GF-D8 (cell line): ENCODE measurements around the gene SLC12A3.
"Not testable (repeated sequence)": the region's sequence is repeated elsewhere in the genome, so short reads cannot be mapped to it uniquely, and the experiment has no call there.

ENCODE experiments used
- DNase-seq: peaks from one replicate; lab custom pipeline; 2025; lab: John Stamatoyannopoulos, UW

SLC12A3 gene

GRCh38 chr16:56919099-56919800 is 54.2 kb downstream of the SLC12A3 start:
- no peak for DNase-seq

DNA sequence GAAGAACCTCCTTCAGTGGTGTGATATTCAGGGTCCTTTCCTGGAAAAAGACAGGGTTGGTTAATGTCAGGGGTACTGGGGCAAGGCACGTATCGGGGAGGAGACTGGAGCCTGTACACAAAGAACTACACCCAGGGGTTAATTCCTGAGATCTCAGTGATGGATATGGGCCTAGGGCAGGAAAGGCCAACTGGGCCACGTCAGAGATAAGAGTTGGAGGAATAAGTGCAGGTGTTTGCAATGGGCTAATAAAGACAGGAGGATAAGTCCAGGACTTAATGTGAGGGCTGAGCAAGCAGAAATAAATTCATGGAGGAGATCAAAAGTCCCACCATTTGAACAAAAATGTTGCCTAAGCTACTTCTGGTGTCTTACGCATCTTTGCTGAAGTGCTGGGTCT is 56.6 kb downstream of the SLC12A3 start:
- DNase-seq = no peak

DNA sequence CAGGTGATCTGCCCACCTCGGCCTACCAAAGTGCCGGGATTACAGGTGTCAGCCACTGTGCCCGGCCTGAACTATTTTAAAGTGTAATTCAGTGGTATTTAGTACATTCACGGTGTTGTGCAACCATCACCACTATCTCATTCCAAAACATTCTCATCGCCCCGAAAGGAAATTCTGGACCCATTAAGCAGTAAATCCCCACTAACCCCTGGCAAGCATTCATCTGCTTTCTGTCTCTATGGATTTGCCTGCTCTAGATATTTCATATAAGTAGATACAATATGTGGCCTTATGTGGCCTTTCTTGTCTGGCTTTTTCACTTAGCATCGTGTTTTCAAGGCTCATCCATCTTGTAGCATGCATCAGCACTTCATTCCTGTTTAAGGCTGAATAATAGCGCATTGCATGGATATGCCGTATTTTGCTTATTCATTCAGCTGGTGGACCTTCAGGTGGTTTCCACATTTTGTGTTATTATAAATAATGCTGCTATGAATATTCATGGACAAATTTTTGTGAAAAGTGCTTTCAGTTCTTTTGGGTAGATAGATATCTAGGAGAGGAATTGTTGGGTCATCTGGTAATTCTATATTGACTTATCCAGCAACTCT is 58.6 kb downstream of the SLC12A3 start:
- no peak for DNase-seq

DNA sequence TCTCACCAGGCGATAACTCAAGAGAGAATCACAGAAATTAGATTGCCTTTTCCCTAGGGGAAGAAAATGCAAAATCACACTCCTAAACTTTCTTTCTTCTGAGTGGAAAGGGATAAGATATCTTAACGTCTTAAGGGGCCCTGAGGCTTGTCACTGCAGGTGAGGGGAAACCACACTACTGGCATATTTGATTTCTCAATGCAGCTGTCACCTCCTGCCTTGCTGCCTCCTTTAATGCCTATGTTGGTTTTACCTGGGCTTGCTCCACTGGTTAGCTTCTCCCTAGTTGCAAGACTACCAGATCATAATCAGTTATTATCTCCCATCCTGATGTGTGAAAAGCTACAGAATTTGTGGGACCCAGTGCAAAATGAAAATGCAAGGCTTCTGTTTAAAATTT is 62.5 kb downstream of the SLC12A3 start:
- no peak for DNase-seq

DNA sequence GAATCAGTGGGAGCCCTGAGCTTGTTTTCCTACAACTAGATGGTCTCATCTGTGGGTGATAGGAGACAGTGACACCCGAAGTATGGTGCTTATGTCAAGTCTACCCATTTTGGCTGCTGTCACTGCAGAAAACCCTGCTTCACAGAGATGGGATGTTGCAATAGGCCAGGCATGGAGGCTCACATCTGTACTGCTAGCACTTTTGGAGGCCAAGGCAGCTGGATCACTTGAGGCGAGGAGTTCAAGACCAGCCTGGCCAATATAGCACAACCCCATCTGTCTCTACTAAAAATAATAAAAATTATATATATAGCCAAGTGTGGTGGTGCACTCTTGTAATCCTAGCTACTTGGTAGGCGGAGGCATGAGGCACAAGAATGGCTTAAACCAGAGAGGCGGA is 64.6 kb downstream of the SLC12A3 start:
- DNase-seq = no peak

GRCh38 chr16:56930486-56931270 is 65.7 kb downstream of the SLC12A3 start:
- DNase-seq = no peak

DNA sequence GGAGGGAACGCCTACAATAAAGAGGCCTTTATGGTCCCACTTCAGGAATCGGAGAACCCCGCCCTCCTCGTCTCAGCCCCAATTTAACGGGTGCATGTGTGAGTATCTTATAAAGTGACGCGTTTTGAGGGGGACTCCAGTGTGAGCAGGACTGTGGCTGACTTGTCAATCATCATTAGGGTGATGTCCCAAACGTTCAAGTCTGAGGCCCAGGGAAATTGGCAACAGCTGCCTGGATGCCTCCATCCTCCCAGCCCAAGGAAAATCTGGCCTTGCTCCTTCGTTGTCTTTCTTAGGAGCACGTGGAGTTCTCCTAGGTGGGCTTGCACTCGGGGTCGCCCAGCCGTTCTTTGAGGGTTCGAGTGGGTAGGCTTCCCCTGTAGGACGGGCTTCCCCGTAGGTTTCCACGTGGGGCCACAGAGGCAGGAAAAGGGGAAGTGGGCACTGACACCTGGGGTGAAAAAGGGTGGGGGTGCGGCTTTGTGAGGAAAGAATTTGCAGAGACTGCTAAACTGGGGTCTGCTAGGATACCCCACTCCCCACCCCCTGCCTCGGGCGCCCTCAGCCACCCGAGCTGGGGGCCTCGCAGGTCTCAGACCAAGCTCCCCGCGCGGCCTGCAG is 66.4 kb downstream of the SLC12A3 start:
- DNase-seq = peak; percentile 68

DNA sequence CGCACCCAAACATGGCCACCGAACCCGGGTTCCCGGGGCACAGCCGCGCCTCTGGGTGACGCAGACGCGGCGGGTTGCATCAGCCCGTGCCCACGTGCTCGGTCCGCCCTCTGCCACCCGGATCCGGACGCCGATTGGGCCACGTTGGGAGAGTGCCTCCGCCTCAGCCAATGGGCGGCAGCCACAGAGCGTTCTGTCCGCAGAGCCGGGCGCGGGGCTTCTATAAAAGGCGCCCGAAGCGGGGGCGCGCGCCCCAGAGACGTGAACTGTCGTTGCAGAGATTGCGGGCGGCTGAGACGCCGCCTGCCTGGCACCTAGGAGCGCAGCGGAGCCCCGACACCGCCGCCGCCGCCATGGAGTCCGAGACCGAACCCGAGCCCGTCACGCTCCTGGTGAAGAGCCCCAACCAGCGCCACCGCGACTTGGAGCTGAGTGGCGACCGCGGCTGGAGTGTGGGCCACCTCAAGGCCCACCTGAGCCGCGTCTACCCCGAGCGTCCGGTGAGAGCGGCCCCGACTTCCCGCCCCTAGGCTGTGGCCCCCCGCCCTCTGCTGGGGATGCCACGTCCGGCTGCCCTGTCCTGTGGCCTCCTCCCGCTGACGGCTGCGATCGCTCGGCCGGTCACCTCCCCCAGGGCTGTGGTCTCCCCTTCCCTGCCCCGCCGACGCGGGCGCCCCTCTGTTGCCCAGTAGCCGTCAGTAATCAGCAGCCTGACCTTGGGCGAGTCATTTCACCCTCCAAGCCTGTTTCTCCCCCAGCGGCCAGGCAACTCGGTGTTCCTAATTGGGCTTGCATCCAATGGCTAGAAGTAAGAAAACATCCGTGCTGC is 67.1 kb downstream of the SLC12A3 start, which contains the start of gene HERPUD1:
Gene HERPUD1, plus strand, starts transcription at position 251 of the 829 bp plus-strand sequence. Its CDS starts 103 bp downstream, at position 354.
- peak; percentile 86 for DNase-seq

- DNase-seq = peak; percentile 56
Observed at GRCh38 chr16:56932721-56933619, 68.0 kb downstream of the SLC12A3 start.

DNA sequence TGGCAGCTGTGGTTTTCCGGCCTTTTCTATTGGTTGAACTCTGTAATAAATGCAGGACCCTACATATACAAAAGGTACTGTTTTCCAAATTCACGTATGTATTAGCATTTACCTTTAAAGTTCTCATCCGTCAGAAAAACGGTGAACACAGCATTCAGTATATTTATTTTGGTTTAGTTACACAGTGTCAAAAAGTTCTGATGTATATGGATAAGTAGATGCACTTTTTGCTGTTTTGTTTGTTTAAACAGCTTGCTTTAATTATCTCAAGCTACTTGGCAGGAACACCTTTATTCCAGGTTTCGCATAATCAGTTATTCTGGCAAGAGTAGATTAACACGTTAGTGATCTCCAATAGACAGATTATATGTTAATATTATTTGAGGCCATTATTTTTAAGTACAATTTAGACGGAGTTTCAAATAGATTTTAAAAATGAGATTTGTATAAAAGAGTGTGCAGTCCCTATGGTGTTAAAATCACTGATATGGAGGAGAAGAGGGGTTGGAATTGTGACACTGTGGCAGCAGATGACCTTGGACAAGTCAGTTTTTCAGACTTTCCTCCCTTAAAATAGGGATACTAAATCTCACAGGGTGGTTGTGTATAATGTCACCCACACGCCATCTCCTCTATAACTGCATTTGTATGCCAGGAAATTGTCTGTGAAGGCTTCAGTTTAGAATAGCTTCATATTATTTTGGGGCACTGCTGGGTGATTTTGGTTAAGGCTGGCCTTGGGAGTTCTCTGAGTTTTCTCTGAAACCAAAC is 69.0 kb downstream of the SLC12A3 start:
- DNase-seq = no peak

GRCh38 chr16:56934599-56935145 is 69.7 kb downstream of the SLC12A3 start:
- DNase-seq = not testable (repeated sequence)

- DNase-seq = no peak
Observed at GRCh38 chr16:56935201-56935600, 70.2 kb downstream of the SLC12A3 start.

- DNase-seq = no peak
Observed at GRCh38 chr16:56936491-56936890, 71.5 kb downstream of the SLC12A3 start.

- DNase-seq = no peak
Observed at GRCh38 chr16:56936950-56937349, 71.9 kb downstream of the SLC12A3 start.

GRCh38 chr16:56938664-56939513 is 73.9 kb downstream of the SLC12A3 start:
- no peak for DNase-seq

GRCh38 chr16:56939801-56940200 is 74.8 kb downstream of the SLC12A3 start:
- no peak for DNase-seq

GRCh38 chr16:56941092-56941491 is 76.1 kb downstream of the SLC12A3 start:
- DNase-seq = no peak

GRCh38 chr16:56941856-56942331 is 76.9 kb downstream of the SLC12A3 start:
- no peak for DNase-seq
